IMR-90 (cell line): ENCODE results near the gene CAPZA2. TPM values are rescaled to one million over a fixed set of nuclear protein-coding genes. Genes with fewer than 3 reads are reported as not detected.

Experiments
- ATAC-seq: fragments of 200-7000 bp; cut with Tn5 transposase; 2 replicates; pipeline ENCODE4 v1.9.1; 2020; ENCODE audit warnings: low read depth, mild to moderate bottlenecking, moderate library complexity
- BruUV-seq: library from RNA; stranded (reverse); fragments of 400-500 nt; replicated peaks from 2 replicates; lab custom pipeline; 2021; lab: Mats Ljungman, UMichigan
- CTCF ChIA-PET: fragments of 300-600 bp; formaldehyde crosslinking; extraction: SDS; loops from one replicate; lab custom pipeline; 2021; ENCODE audit warnings: antibody characterized with exemption; lab: Yijun Ruan, JAX
- POLR2A ChIA-PET: fragments of 300-600 bp; sonication (Branson Sonifier 250); formaldehyde crosslinking; loops from one replicate; lab custom pipeline; 2022; ENCODE audit warnings: antibody characterized with exemption; ENCODE audit not compliant: unreplicated experiment; lab: Charles Lee
- DNase-seq: peaks from one replicate; pipeline ENCODE4 v3.0.0; 2013
- H2AFZ ChIP-seq: replicated peaks from 2 replicates; pipeline ENCODE3; 2013; ENCODE audit warnings: low read length, mild to moderate bottlenecking; ENCODE audit not compliant: poor library complexity
- H2AK5ac ChIP-seq: 2 replicates; pipeline ENCODE4 v1.6.1; 2013; ENCODE audit warnings: low read depth, low read length, inconsistent platforms
- H2AK9ac ChIP-seq: replicated peaks from 2 replicates; pipeline ENCODE3; 2013; ENCODE audit warnings: mild to moderate bottlenecking, low read depth, low read length, moderate library complexity; ENCODE audit not compliant: poor library complexity
- H2BK120ac ChIP-seq: 2 replicates; pipeline ENCODE4 v1.6.1; 2013; ENCODE audit warnings: low read depth, low read length, inconsistent platforms
- H2BK15ac ChIP-seq: 3 replicates; pipeline ENCODE4 v1.6.1; 2013; ENCODE audit warnings: low read depth, low read length, inconsistent platforms
- H2BK20ac ChIP-seq: 2 replicates; pipeline ENCODE4 v1.6.1; 2013; ENCODE audit warnings: low read depth, mild to moderate bottlenecking, inconsistent platforms, low read length, moderate library complexity
- H2BK5ac ChIP-seq: 2 replicates; pipeline ENCODE4 v1.6.1; 2013; ENCODE audit warnings: mild to moderate bottlenecking, low read depth, low read length, inconsistent platforms; ENCODE audit not compliant: poor library complexity, severe bottlenecking
- H3K14ac ChIP-seq: replicated peaks from 2 replicates; pipeline ENCODE4 v1.6.1; 2013; ENCODE audit warnings: low read depth, low read length, inconsistent platforms
- H3K18ac ChIP-seq: 2 replicates; pipeline ENCODE4 v1.6.1; 2013; ENCODE audit warnings: low read depth, low read length, control low read depth
- H3K23ac ChIP-seq: 2 replicates; pipeline ENCODE4 v1.6.1; 2013; ENCODE audit warnings: low read depth, low read length, inconsistent platforms
- H3K27ac ChIP-seq: 2 replicates; pipeline ENCODE4 v1.5.1; 2013; ENCODE audit warnings: mild to moderate bottlenecking, control low read depth, low read length; ENCODE audit not compliant: insufficient read depth
- H3K27me3 ChIP-seq: 2 replicates; pipeline ENCODE4 v1.6.1; 2013; ENCODE audit warnings: low read length; ENCODE audit not compliant: control insufficient read depth, insufficient read depth
- H3K36me3 ChIP-seq: 2 replicates; pipeline ENCODE4 v1.6.1; 2013; ENCODE audit warnings: low read length, mixed read lengths; ENCODE audit not compliant: control insufficient read depth, insufficient read depth
- H3K4ac ChIP-seq: 2 replicates; pipeline ENCODE4 v1.6.1; 2013; ENCODE audit warnings: low read depth, low read length, inconsistent platforms
- H3K4me1 ChIP-seq: 2 replicates; pipeline ENCODE4 v1.6.1; 2013; ENCODE audit warnings: low read length, mixed read lengths; ENCODE audit not compliant: control insufficient read depth, insufficient read depth
- H3K4me2 ChIP-seq: 2 replicates; pipeline ENCODE4 v1.6.1; 2013; ENCODE audit warnings: low read depth, mild to moderate bottlenecking, control low read depth, low read length, moderate library complexity
- H3K4me3 ChIP-seq: 2 replicates; pipeline ENCODE4 v1.5.1; 2013; ENCODE audit warnings: low read depth, mild to moderate bottlenecking, control low read depth, low read length, moderate library complexity; ENCODE audit not compliant: insufficient read depth
- H3K56ac ChIP-seq: 2 replicates; pipeline ENCODE4 v1.6.1; 2013; ENCODE audit warnings: low read length, inconsistent platforms; ENCODE audit not compliant: insufficient read depth; ENCODE audit errors: extremely low read depth
- H3K79me1 ChIP-seq, 2 experiments: 2 replicates each; pipeline ENCODE4 v1.6.1; 2013; ENCODE audit warnings: low read length in 2 of 2, inconsistent platforms in 1 of 2, low read depth in 1 of 2
- H3K9ac ChIP-seq: 2 replicates; pipeline ENCODE4 v1.6.1; 2013; ENCODE audit warnings: low read depth, low read length, control low read depth
- H3K9me1 ChIP-seq: 2 replicates; pipeline ENCODE4 v1.6.1; 2013; ENCODE audit warnings: low read length, inconsistent platforms; ENCODE audit not compliant: insufficient read depth
- H3K9me3 ChIP-seq: 2 replicates; pipeline ENCODE4 v1.6.1; 2013; ENCODE audit warnings: low read length; ENCODE audit not compliant: control insufficient read depth, insufficient read depth
- H4K20me1 ChIP-seq: 2 replicates; pipeline ENCODE4 v1.6.1; 2013; ENCODE audit warnings: low read length, inconsistent platforms; ENCODE audit not compliant: insufficient read depth
- H4K5ac ChIP-seq: 2 replicates; pipeline ENCODE4 v1.6.1; 2013; ENCODE audit warnings: mild to moderate bottlenecking, low read depth, low read length, control low read depth
- H4K8ac ChIP-seq, 2 experiments: 2 replicates each; pipeline ENCODE4 v1.6.1; 2013; ENCODE audit warnings: low read depth in 2 of 2, low read length in 2 of 2, control low read depth in 1 of 2, inconsistent platforms in 1 of 2
- H4K91ac ChIP-seq: 2 replicates; pipeline ENCODE4 v1.6.1; 2013; ENCODE audit warnings: low read depth, low read length, inconsistent platforms; ENCODE audit not compliant: insufficient read depth
- BHLHE40 ChIP-seq: fragments of 150-350 bp; IDR thresholded peaks from 2 replicates; pipeline ENCODE4 v1.6.1; 2016; ENCODE audit warnings: mild to moderate bottlenecking, low read depth, low read length
- CEBPB ChIP-seq: IDR thresholded peaks from 2 replicates; pipeline ENCODE4 v1.6.1; 2012; ENCODE audit warnings: low read depth, low read length, improper control_type of control experiment
- CHD1 ChIP-seq: IDR thresholded peaks from 2 replicates; pipeline ENCODE4 v1.6.1; 2012; ENCODE audit warnings: low read depth, low read length, improper control_type of control experiment
- CTCF ChIP-seq: conservative IDR thresholded peaks from 2 replicates; pipeline ENCODE4 v1.5.1; 2012; ENCODE audit warnings: mild to moderate bottlenecking, low read depth, low read length, improper control_type of control experiment
- ELK1 ChIP-seq: fragments of 150-350 bp; IDR thresholded peaks from 2 replicates; pipeline ENCODE4 v1.6.1; 2016; ENCODE audit warnings: low read depth, mild to moderate bottlenecking, low read length, moderate library complexity, borderline replicate concordance
- NFE2L2 ChIP-seq: fragments of 150-350 bp; IDR thresholded peaks from 2 replicates; pipeline ENCODE4 v1.6.1; 2016; ENCODE audit warnings: low read depth, mild to moderate bottlenecking, low read length
- RFX5 ChIP-seq: IDR thresholded peaks from 2 replicates; pipeline ENCODE4 v1.8.0; 2012; ENCODE audit warnings: low read depth, mild to moderate bottlenecking, low read length, moderate library complexity
- USF2 ChIP-seq: fragments of 150-350 bp; IDR thresholded peaks from 2 replicates; pipeline ENCODE4 v1.6.1; 2017; ENCODE audit warnings: mild to moderate bottlenecking, antibody characterized with exemption, low read length, low read depth
- WGBS, 2 experiments: methylation state at CpG; one replicate each; pipeline versions ENCODE4 v1.1.5 to v1.1.7; 2013; ENCODE audit warnings: missing lambda C conversion rate in 2 of 2; ENCODE audit not compliant: insufficient read length in 1 of 2; ENCODE audit errors: extremely low coverage in 2 of 2; 5-methylcytosine and 5-hydroxymethylcytosine counted together
- dilution Hi-C: fragments of 300-500 bp; cut with HindIII; formaldehyde crosslinking; loops from one replicate; pipeline ENCODE4 v1.14.3; 2018; ENCODE audit warnings: low sequenced_read_pairs; ENCODE audit not compliant: unreplicated experiment
- in situ Hi-C: fragments of 300-500 bp; cut with MboI; formaldehyde crosslinking; loops from 3 replicates; pipeline ENCODE4 v1.14.3; 2019; ENCODE audit warnings: low sequenced_read_pairs, inconsistent platforms, mixed read lengths
- intact Hi-C: fragments of 100-400 bp; cut with micrococcal nuclease; formaldehyde crosslinking; loops from 2 replicates; pipeline ENCODE4 v1.10.0; 2022
- polyA plus RNA-seq, 3 experiments: library from polyadenylated mRNA; depleted of rRNA; stranded (reverse); fragments of >200 nt; gene quantifications; 2 replicates each; pipeline ENCODE4 v1.2.3, GENCODE V29; 2012; ENCODE audit warnings: low replicate concordance in 1 of 3
- total RNA-seq: library from RNA; depleted of rRNA; stranded (reverse); fragments of >200 nt; gene quantifications from 2 replicates; pipeline ENCODE4 v1.2.3, GENCODE V29; 2012

CAPZA2 gene
- total and polyA plus RNA-seq, 2 of the 4 experiments (the other 2 are of a cell fraction): 66.6 to 133 TPM

DNA sequence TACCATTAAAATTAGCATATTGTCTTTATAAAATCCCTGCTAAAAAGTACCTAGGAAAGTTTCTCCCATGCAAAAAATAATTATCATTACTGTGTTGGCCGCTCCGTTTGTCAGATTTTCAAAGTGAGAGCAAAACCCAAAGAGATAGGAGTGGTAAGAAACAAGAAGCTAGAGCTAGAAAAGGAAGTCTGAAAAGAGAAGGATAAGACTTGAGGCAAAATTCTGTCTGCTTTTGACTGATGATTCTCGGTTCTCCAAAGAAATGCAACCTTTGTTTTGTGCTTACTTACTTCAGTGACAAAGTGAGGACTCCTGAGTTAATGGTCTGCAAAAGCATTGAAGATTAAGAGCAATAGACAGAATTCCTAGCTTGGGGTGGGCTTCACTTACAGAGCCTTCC is 33.3 kb upstream of the CAPZA2 start:
- Histone ChIP-seq H3K9ac (no peak overlapping the region), H4K5ac (no peak overlapping the region), H4K20me1 (no peaks in the 10 kb centered on the region), H3K4me1 (no peaks in the 10 kb centered on the region), H3K56ac (no peak overlapping the region), H2BK20ac (no peak overlapping the region), H3K23ac (no peak overlapping the region), H2BK120ac (no peak overlapping the region), H3K36me3 (no peaks in the 10 kb centered on the region), H3K9me3 (no peaks in the 10 kb centered on the region; the same call in 1 of the 2 replicates), H4K8ac (no peak overlapping the region), H3K4me2 (no peak overlapping the region), H3K27me3 (peaks cover 6% of the 10 kb centered on the region), H2AK9ac (no peak overlapping the region), H3K9me1 (no peaks in the 10 kb centered on the region), H3K4ac (no peak overlapping the region), H3K18ac (no peak overlapping the region), H2AK5ac (no peak overlapping the region), H2AFZ (no peak overlapping the region), H3K27ac (no peak overlapping the region), H4K91ac (no peak overlapping the region), H3K4me3 (no peak overlapping the region), H3K79me1 (no peaks in the 10 kb centered on the region), H3K14ac (no peak overlapping the region), H2BK15ac (no peak overlapping the region), H2BK5ac (no peak overlapping the region)
- DNase-seq (no peak), ATAC-seq (no peak)
- POLR2A ChIA-PET: no interaction called here
- in situ Hi-C loops (no loop called here), dilution Hi-C loops (no loop called here), intact Hi-C loops (no loop called here)
- no TSS peak for BruUV-seq
- TF ChIP-seq CTCF: no peak
- TF ChIP-seq ELK1: no peak
- no peak for TF ChIP-seq RFX5
- TF ChIP-seq NFE2L2: no peak
- no peak for TF ChIP-seq USF2
- no peak for TF ChIP-seq CEBPB
- TF ChIP-seq CHD1: no peak
- TF ChIP-seq BHLHE40: no peak
- WGBS, 2 experiments: no CpG with 5 or more reads among the region's 3 CpGs
- CTCF ChIA-PET: no interaction called here
